DMS53 (cell line): ENCODE results near the gene ARV1.
A peak's percentile ranks its signal among the peaks of the same experiment; 100 is the strongest.

Experiments used
- DNase-seq: peaks from one replicate; lab custom pipeline; 2025; lab: John Stamatoyannopoulos, UW

ARV1 gene

GRCh38 chr1:230978491-230979388 lies at the start of gene ARV1, which contains the start of gene TTC13:
ARV1 (plus strand) TSS chr1:230979094; CDS start chr1:230979106, 12 bp downstream.
TTC13 (minus strand) TSS chr1:230978861; CDS start chr1:230978830, 31 bp downstream.
- DNase-seq, result peak; percentile 100

GRCh38 chr1:230930986-230931385 lies 47.9 kb upstream of the ARV1 start:
- DNase-seq, result no peak

GRCh38 chr1:230935852-230936251 lies 43.0 kb upstream of the ARV1 start:
- no peak for DNase-seq

GRCh38 chr1:230936475-230936874 lies 42.4 kb upstream of the ARV1 start:
- no peak for DNase-seq

- DNase-seq, result no peak
Observed at GRCh38 chr1:230937371-230937770, 41.5 kb upstream of the ARV1 start.

GRCh38 chr1:230938924-230939368 lies 39.9 kb upstream of the ARV1 start:
- no peak for DNase-seq

GRCh38 chr1:230939806-230940489 lies 38.9 kb upstream of the ARV1 start:
- no peak for DNase-seq

GRCh38 chr1:230940848-230941247 lies 38.0 kb upstream of the ARV1 start:
- DNase-seq, result no peak

GRCh38 chr1:230943048-230943593 lies 35.8 kb upstream of the ARV1 start:
- DNase-seq, result no peak

- no peak for DNase-seq
Observed at GRCh38 chr1:230948301-230948700, 30.6 kb upstream of the ARV1 start.

- DNase-seq, result no peak
Observed at GRCh38 chr1:230948903-230949302, 30.0 kb upstream of the ARV1 start.

GRCh38 chr1:230950404-230950803 lies 28.5 kb upstream of the ARV1 start:
- no peak for DNase-seq

- DNase-seq, result no peak
Observed at GRCh38 chr1:230957580-230957989, 21.3 kb upstream of the ARV1 start.

- DNase-seq, result no peak
Observed at GRCh38 chr1:230958370-230958769, 20.5 kb upstream of the ARV1 start.

- DNase-seq, result no peak
Observed at GRCh38 chr1:230964896-230965295, 14.0 kb upstream of the ARV1 start.

GRCh38 chr1:230965535-230965934 lies 13.4 kb upstream of the ARV1 start:
- no peak for DNase-seq

- no peak for DNase-seq
Observed at GRCh38 chr1:230966358-230966873, 12.5 kb upstream of the ARV1 start.

GRCh38 chr1:230970432-230970831 lies 8.5 kb upstream of the ARV1 start:
- no peak for DNase-seq

- DNase-seq, result no peak
Observed at GRCh38 chr1:230971771-230972170, 7.1 kb upstream of the ARV1 start.

GRCh38 chr1:230972855-230973271 lies 6.0 kb upstream of the ARV1 start:
- no peak for DNase-seq

- no peak for DNase-seq
Observed at GRCh38 chr1:230975636-230976035, 3.3 kb upstream of the ARV1 start.

- DNase-seq, result no peak
Observed at GRCh38 chr1:230976360-230976759, 2.5 kb upstream of the ARV1 start.
